Colonic mucosa (tissue), 4 donors: ENCODE measurements around the gene UMOD. TPM values are rescaled to one million over a fixed set of nuclear protein-coding genes. Genes with fewer than 3 reads are reported as not detected.

Source experiments
- DNase-seq: peaks from one replicate; pipeline ENCODE4 v3.0.0-alpha.2; 2020
- H3K27ac ChIP-seq: fragments of 200-600 bp; one replicate; pipeline ENCODE4 v1.8.0; 2021
- H3K27me3 ChIP-seq: fragments of 200-600 bp; one replicate; pipeline ENCODE4 v1.8.0; 2021
- H3K36me3 ChIP-seq: fragments of 200-600 bp; one replicate; pipeline ENCODE4 v1.8.0; 2021
- H3K4me1 ChIP-seq: fragments of 200-600 bp; one replicate; pipeline ENCODE4 v1.8.0; 2021; ENCODE audit warnings: mild to moderate bottlenecking
- H3K4me3 ChIP-seq: fragments of 200-600 bp; one replicate; pipeline ENCODE4 v1.8.0; 2021
- H3K9ac ChIP-seq, 2 donors: one replicate each; pipeline ENCODE4 v1.7.0; 2013; ENCODE audit warnings: control low read depth in 2 of 2, low read depth in 2 of 2, low read length in 2 of 2
- H3K9me3 ChIP-seq: fragments of 200-600 bp; one replicate; pipeline ENCODE4 v1.8.0; 2021
- intact Hi-C: fragments of 100-400 bp; cut with DNase I; formaldehyde crosslinking; loops from one replicate; pipeline ENCODE4 v1.14.1; 2022
- total RNA-seq, 2 donors: library from RNA; stranded (reverse); fragmentation: NEBNext Ultra II Directional in 1 of 2; extraction: Animal tissue kit (Norgen Biotek cat#: 25700) in 1 of 2; gene quantifications; one replicate each; pipeline ENCODE4 v1.2.1, GENCODE V29; 2021
- TF ChIP-seq, protein P1 (sequence below): fragments of 200-600 bp; IDR thresholded peaks from one replicate; pipeline ENCODE4 v1.8.0; 2022; ENCODE audit warnings: antibody characterized with exemption, mild to moderate bottlenecking
- donor health status: healthy.
- donor health status: DM: no; HTN: no; CAD: no.
- donor health status: DM: no; HTN: no; CAD: no.

UMOD gene
- total RNA-seq, 2 donors from 2014 or later = not detected

DNA sequence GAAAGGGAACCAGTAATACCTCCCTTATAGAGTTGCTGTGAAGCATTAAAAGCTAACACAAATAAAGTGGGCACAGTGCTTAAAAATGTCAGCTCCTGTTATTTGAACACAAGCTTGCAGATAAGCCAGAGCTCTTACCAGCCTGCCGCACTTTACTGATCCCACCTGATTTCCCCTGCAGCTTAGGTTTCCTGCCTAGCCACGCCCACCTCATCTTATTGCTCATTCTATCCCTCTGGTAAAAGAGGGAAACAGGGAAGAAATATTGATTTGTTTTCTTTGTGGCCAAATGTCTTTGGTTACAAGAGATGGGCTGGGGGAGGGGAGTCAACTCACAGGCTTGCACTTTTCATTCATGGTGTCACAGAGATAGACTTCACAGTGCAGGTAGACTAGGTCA, 15.6 kb downstream of the UMOD start:
- Histone ChIP-seq H3K27me3 (no peaks in the 10 kb centered on the region), H3K27ac (no peak overlapping the region), H3K4me3 (no peak overlapping the region), H3K9ac (no peak overlapping the region), H3K9me3 (no peaks in the 10 kb centered on the region), H3K36me3 (no peaks in the 10 kb centered on the region), H3K4me1 (no peaks in the 10 kb centered on the region)
- DNase-seq = no peak
- TF ChIP-seq, protein P1, sequence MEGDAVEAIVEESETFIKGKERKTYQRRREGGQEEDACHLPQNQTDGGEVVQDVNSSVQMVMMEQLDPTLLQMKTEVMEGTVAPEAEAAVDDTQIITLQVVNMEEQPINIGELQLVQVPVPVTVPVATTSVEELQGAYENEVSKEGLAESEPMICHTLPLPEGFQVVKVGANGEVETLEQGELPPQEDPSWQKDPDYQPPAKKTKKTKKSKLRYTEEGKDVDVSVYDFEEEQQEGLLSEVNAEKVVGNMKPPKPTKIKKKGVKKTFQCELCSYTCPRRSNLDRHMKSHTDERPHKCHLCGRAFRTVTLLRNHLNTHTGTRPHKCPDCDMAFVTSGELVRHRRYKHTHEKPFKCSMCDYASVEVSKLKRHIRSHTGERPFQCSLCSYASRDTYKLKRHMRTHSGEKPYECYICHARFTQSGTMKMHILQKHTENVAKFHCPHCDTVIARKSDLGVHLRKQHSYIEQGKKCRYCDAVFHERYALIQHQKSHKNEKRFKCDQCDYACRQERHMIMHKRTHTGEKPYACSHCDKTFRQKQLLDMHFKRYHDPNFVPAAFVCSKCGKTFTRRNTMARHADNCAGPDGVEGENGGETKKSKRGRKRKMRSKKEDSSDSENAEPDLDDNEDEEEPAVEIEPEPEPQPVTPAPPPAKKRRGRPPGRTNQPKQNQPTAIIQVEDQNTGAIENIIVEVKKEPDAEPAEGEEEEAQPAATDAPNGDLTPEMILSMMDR = no peak
- intact Hi-C loops = no loop called here

DNA sequence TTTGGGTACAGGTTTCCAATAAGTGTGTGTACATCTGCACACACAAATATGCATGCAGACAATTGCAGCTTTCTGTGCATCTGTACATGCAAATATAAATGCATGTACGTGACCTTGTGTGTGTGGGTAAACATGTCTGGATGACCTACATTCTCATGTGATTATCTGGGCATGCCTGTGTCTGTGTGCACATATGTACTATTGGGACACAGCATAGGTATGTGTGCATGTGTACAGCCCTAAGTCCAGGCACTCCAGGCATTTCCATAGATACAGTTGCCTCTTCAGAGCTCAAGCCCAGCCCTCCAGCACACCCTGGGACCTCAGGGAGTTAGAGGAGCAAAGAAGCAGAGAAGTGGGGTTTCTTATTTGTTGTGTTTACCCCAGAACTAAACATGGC, 18.1 kb downstream of the UMOD start:
- Histone ChIP-seq H3K9ac (no peak overlapping the region), H3K27ac (no peak overlapping the region), H3K36me3 (no peaks in the 10 kb centered on the region), H3K27me3 (no peaks in the 10 kb centered on the region), H3K4me3 (no peak overlapping the region), H3K4me1 (no peaks in the 10 kb centered on the region), H3K9me3 (no peaks in the 10 kb centered on the region)
- TF ChIP-seq, protein P1 = no peak
- intact Hi-C loops = no loop called here
- DNase-seq = no peak

DNA sequence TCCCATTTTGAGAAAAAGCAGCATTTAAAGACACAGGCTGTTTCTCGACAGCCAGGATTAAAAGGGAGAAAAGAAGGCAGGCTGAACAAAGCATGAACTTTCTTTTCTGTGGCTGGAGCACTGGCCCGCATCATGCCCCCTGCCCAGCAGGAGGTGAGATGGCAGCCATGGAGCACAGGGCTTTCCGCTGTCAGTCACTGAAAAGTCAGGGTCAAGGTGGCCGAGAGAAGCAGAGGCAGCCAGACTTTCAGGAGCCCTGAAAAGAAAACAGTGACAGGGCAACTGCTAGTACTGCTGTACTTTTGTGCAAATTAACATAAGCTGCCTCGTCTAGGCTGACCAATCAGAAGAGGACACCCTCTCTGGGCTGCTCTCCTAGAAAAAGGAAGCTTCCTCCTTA, 19.4 kb downstream of the UMOD start:
- intact Hi-C loops = no loop called here
- Histone ChIP-seq H3K36me3 (no peaks in the 10 kb centered on the region), H3K27ac (no peak overlapping the region), H3K27me3 (no peaks in the 10 kb centered on the region), H3K9ac (no peak overlapping the region), H3K4me1 (no peaks in the 10 kb centered on the region), H3K9me3 (no peaks in the 10 kb centered on the region), H3K4me3 (no peak overlapping the region)
- no peak for DNase-seq
- TF ChIP-seq, protein P1 = no peak

DNA sequence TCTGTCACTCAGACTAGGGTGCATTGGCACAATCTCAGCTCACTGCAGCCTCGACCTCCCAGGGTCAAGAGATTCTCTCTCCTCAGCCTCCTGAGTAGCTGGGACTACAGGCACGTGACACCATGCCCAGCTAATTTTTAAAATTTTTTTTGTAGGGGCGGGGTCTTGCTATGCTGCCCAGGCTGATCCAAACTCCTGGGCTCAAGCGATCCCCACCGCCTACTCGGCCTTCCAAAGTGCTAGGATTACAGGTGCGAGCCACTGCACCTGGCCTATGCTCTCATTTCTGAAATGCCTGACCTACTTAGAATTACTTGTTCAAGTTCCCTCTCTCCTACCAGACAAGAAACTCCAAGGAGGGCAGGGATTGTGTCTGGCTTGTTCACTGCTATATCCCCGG, 20.1 kb downstream of the UMOD start:
- H3K9me3 ChIP-seq = no peaks in the 10 kb centered on the region
- H3K27ac ChIP-seq = no peak overlapping the region
- intact Hi-C loops = no loop called here
- TF ChIP-seq, protein P1 = no peak
- no peaks in the 10 kb centered on the region for H3K27me3 ChIP-seq
- no peaks in the 10 kb centered on the region for H3K36me3 ChIP-seq
- no peaks in the 10 kb centered on the region for H3K4me1 ChIP-seq
- DNase-seq = no peak
- H3K9ac ChIP-seq = no peak overlapping the region
- H3K4me3 ChIP-seq = no peak overlapping the region

DNA sequence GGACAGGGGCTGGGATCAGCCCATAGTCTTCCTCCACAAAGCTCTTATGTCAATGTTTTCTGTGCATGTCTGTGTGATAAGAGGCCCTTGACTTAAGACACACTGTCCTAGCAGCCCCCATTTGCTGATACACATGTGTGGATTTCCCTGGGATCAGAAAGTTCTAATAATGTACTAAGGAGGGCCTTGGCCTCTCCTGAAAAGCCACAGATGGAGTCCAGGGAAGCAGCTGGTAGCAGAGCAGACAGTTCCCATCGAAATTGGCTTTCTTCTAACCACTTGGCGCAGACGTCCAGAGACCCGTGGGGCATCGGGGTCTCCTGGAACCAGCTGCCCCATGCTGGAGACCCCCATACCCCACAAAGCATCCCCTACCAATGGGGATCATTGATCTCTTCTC, 20.9 kb downstream of the UMOD start:
- Histone ChIP-seq H3K9ac (no peak overlapping the region), H3K27ac (no peak overlapping the region), H3K27me3 (no peaks in the 10 kb centered on the region), H3K4me3 (no peak overlapping the region), H3K4me1 (no peaks in the 10 kb centered on the region), H3K9me3 (no peaks in the 10 kb centered on the region), H3K36me3 (no peaks in the 10 kb centered on the region)
- no peak for DNase-seq
- intact Hi-C loops = no loop called here
- TF ChIP-seq, protein P1 = no peak
